ENCODE results near the gene NCKAP5L. TPM values are rescaled to one million over a fixed set of nuclear protein-coding genes. Genes with fewer than 3 reads are reported as not detected.

The NCKAP5L gene
- total RNA-seq, 1 experiment from 2014 or later = 28.2 TPM

GRCh38 chr12:49800421-49801140, 27.6 kb downstream of the NCKAP5L start:
- peaks cover 16% of the 10 kb centered on the region for H3K36me3 ChIP-seq (ENCODE audit: insufficient read depth, low read length, poor library complexity, severe bottlenecking)

GRCh38 chr12:49798934-49799333, 29.3 kb downstream of the NCKAP5L start:
- ChIA-PET CTCF (interaction anchor here (0.6 kb wide), 1 partner anchor 147 kb away, joined by 3 read pairs; no protein-coding TSS in a partner anchor), POLR2A (ENCODE audit: low non-redundant PET) (no interaction called here)
- BruUV-seq (replicated peaks) = no TSS peak
- intact Hi-C loops (cut with micrococcal nuclease; ENCODE audit: unreplicated experiment) = no loop called here
- H3K27me3 ChIP-seq (replicated peaks; ENCODE audit: insufficient read depth, low read depth, low read length, poor library complexity) = no peaks in the 10 kb centered on the region
- DNase-seq (ENCODE audit: low spot score) = no peak
- H3K36me3 ChIP-seq (ENCODE audit: insufficient read depth, low read length, poor library complexity, severe bottlenecking) = peaks cover 15% of the 10 kb centered on the region
- no peak overlapping the region for H3K27ac ChIP-seq (ENCODE audit: low read depth, low read length, poor library complexity, severe bottlenecking)
- TF ChIP-seq CTCF (conservative IDR thresholded peaks at IDR 0.05; ENCODE audit: low read depth, low read length) (no peak), EZH2 (IDR thresholded peaks at IDR 0.05; ENCODE audit: borderline replicate concordance, low read depth, low read length, poor library complexity, severe bottlenecking) (no peak)
- H3K9me3 ChIP-seq (ENCODE audit: low read depth, low read length, poor library complexity, severe bottlenecking) = no peaks in the 10 kb centered on the region
- H3K4me1 ChIP-seq (ENCODE audit: insufficient read depth, low read length, poor library complexity, severe bottlenecking) = no peaks in the 10 kb centered on the region
- no peak overlapping the region for H3K4me3 ChIP-seq (ENCODE audit: low read depth, low read length, poor library complexity, severe bottlenecking)

More at GRCh38 chr12:49800421-49801140, 27.6 kb downstream of the NCKAP5L start:
- TF ChIP-seq CTCF (conservative IDR thresholded peaks at IDR 0.05; ENCODE audit: low read depth, low read length) = no peak
- no peak for TF ChIP-seq EZH2 (IDR thresholded peaks at IDR 0.05; ENCODE audit: borderline replicate concordance, low read depth, low read length, poor library complexity, severe bottlenecking)
- H3K9me3 ChIP-seq (ENCODE audit: low read depth, low read length, poor library complexity, severe bottlenecking) = no peaks in the 10 kb centered on the region
- CTCF ChIA-PET = no interaction called here
- intact Hi-C loops (cut with micrococcal nuclease; ENCODE audit: unreplicated experiment) = no loop called here
- H3K4me1 ChIP-seq (ENCODE audit: insufficient read depth, low read length, poor library complexity, severe bottlenecking) = no peaks in the 10 kb centered on the region
- H3K27me3 ChIP-seq (replicated peaks; ENCODE audit: insufficient read depth, low read depth, low read length, poor library complexity) = no peaks in the 10 kb centered on the region
- H3K27ac ChIP-seq (ENCODE audit: low read depth, low read length, poor library complexity, severe bottlenecking) = no peak overlapping the region
- DNase-seq (ENCODE audit: low spot score) = no peak
- H3K4me3 ChIP-seq (ENCODE audit: low read depth, low read length, poor library complexity, severe bottlenecking) = no peak overlapping the region
- POLR2A ChIA-PET (ENCODE audit: low non-redundant PET) = no interaction called here
- no TSS peak for BruUV-seq (replicated peaks)

- Histone ChIP-seq H3K4me3 (ENCODE audit: low read depth, low read length, poor library complexity, severe bottlenecking) (no peak overlapping the region), H3K36me3 (ENCODE audit: insufficient read depth, low read length, poor library complexity, severe bottlenecking) (peaks cover 11% of the 10 kb centered on the region), H3K9me3 (ENCODE audit: low read depth, low read length, poor library complexity, severe bottlenecking) (no peaks in the 10 kb centered on the region), H3K4me1 (ENCODE audit: insufficient read depth, low read length, poor library complexity, severe bottlenecking) (no peaks in the 10 kb centered on the region), H3K27ac (ENCODE audit: low read depth, low read length, poor library complexity, severe bottlenecking) (no peak overlapping the region), H3K27me3 (replicated peaks; ENCODE audit: insufficient read depth, low read depth, low read length, poor library complexity) (no peaks in the 10 kb centered on the region)
- TF ChIP-seq CTCF (conservative IDR thresholded peaks at IDR 0.05; ENCODE audit: low read depth, low read length) (no peak), EZH2 (IDR thresholded peaks at IDR 0.05; ENCODE audit: borderline replicate concordance, low read depth, low read length, poor library complexity, severe bottlenecking) (no peak)
- no peak for DNase-seq (ENCODE audit: low spot score)
- POLR2A ChIA-PET (ENCODE audit: low non-redundant PET) = no interaction called here
- no TSS peak for BruUV-seq (replicated peaks)
- CTCF ChIA-PET = no interaction called here
- intact Hi-C loops (cut with micrococcal nuclease; ENCODE audit: unreplicated experiment) = no loop called here
These were observed 30.0 kb downstream of the NCKAP5L start for GRCh38 chr12:49798248-49798647.
